HS-27A (cell line): ENCODE data around the gene GAD2.
A peak's percentile ranks its signal among the peaks of the same experiment; 100 is the strongest.
"Not testable (repeated sequence)": the region's sequence is repeated elsewhere in the genome, so short reads cannot be mapped to it uniquely, and the experiment has no call there.

Source experiments
- DNase-seq: peaks from one replicate; pipeline ENCODE4 v3.0.0-alpha.2; 2012; ENCODE audit warnings: low read depth, missing footprints

Gene GAD2

GRCh38 chr10:26318672-26319071 lies 102.1 kb downstream of the GAD2 start:
- no peak for DNase-seq

- no peak for DNase-seq
Measured at GRCh38 chr10:26323219-26323618, 106.6 kb downstream of the GAD2 start.

- no peak for DNase-seq
Measured at GRCh38 chr10:26326851-26327250, 110.3 kb downstream of the GAD2 start.

GRCh38 chr10:26327811-26328210 lies 111.2 kb downstream of the GAD2 start:
- no peak for DNase-seq

GRCh38 chr10:26331371-26331770 lies 114.8 kb downstream of the GAD2 start:
- DNase-seq: no peak

- DNase-seq: no peak
Measured at GRCh38 chr10:26334232-26334931, 117.8 kb downstream of the GAD2 start.

GRCh38 chr10:26334932-26335573 lies 118.5 kb downstream of the GAD2 start:
- peak; percentile 36 for DNase-seq

- DNase-seq: no peak
Measured at GRCh38 chr10:26335574-26336093, 119.1 kb downstream of the GAD2 start.

- no peak for DNase-seq
Measured at GRCh38 chr10:26336979-26337378, 120.4 kb downstream of the GAD2 start.

- DNase-seq: no peak
Measured at GRCh38 chr10:26341701-26342100, 125.1 kb downstream of the GAD2 start.

- not testable (repeated sequence) for DNase-seq
Measured at GRCh38 chr10:26348821-26349417, 132.3 kb downstream of the GAD2 start.
